SK-N-SH (cell line): ENCODE data around the gene GAL3ST3. TPM values are rescaled to one million over a fixed set of nuclear protein-coding genes. Genes with fewer than 3 reads are reported as not detected.

ENCODE experiments used
- CTCF ChIA-PET: fragments of 300-600, 350-600 bp; formaldehyde crosslinking; extraction: SDS; loops from one replicate; lab custom pipeline; 2021; lab: Yijun Ruan, JAX
- POLR2A ChIA-PET: fragments of 350-600 bp; sonication (Branson Sonifier 250); formaldehyde crosslinking; extraction: SDS; loops from one replicate; lab custom pipeline; 2020; ENCODE audit warnings: antibody characterized with exemption, inconsistent platforms; lab: Yijun Ruan, JAX
- DNase-seq: peaks from one replicate; pipeline ENCODE4 v3.0.0; 2012
- H2AFZ ChIP-seq: fragments of 200-600 bp; sonication (generic); 2 replicates; pipeline ENCODE4 v1.8.1; 2016; ENCODE audit warnings: antibody characterized with exemption, mild to moderate bottlenecking, low read depth
- H3F3A ChIP-seq: fragments of 200-600 bp; sonication (generic); replicated peaks from 2 replicates; pipeline ENCODE3; 2016; ENCODE audit warnings: antibody characterized with exemption, mild to moderate bottlenecking; ENCODE audit not compliant: insufficient read depth
- H3K27ac ChIP-seq, 2 experiments: fragments of 200-500 bp in 1 of 2; fragments of 200-600 bp in 1 of 2; sonication (Bioruptor generic) in 1 of 2; sonication (generic), shearing (Covaris generic) in 1 of 2; 2 replicates each; pipeline versions ENCODE4 v1.5.1 to v1.6.1; 2014 to 2016; ENCODE audit warnings: low read depth in 2 of 2, inconsistent platforms in 1 of 2, low read length in 1 of 2, mild to moderate bottlenecking in 1 of 2, mixed read lengths in 1 of 2
- H3K27me3 ChIP-seq: fragments of 200-600 bp; sonication (generic), shearing (Covaris generic); 2 replicates; pipeline ENCODE4 v1.6.1; 2016; ENCODE audit warnings: mixed run types; ENCODE audit not compliant: insufficient read depth
- H3K36me3 ChIP-seq, 2 experiments: fragments of 200-500 bp in 1 of 2; fragments of 200-600 bp in 1 of 2; sonication (Bioruptor generic) in 1 of 2; sonication (generic) in 1 of 2; replicated peaks in 1 of 2; 2 replicates each; pipeline versions ENCODE3 to v1.5.1; 2014 to 2016; ENCODE audit warnings: low read length in 1 of 2, mild to moderate bottlenecking in 1 of 2; ENCODE audit not compliant: insufficient read depth in 2 of 2, control insufficient read depth in 1 of 2
- H3K4me1 ChIP-seq, 2 experiments: fragments of 200-500 bp in 1 of 2; fragments of 200-600 bp in 1 of 2; sonication (Bioruptor generic) in 1 of 2; sonication (generic), shearing (Covaris generic) in 1 of 2; 2 replicates each; pipeline versions ENCODE4 v1.5.1 to v1.6.1; 2014 to 2016; ENCODE audit warnings: low read depth in 1 of 2, low read length in 1 of 2, mixed run types in 1 of 2; ENCODE audit not compliant: insufficient read depth in 2 of 2, control insufficient read depth in 1 of 2
- H3K4me2 ChIP-seq: fragments of 200-600 bp; sonication (generic), shearing (Covaris generic); 2 replicates; pipeline ENCODE4 v1.6.1; 2017; ENCODE audit warnings: mixed run types
- H3K4me3 ChIP-seq, 2 experiments: fragments of 200-500 bp in 1 of 2; fragments of 200-600 bp in 1 of 2; sonication (Bioruptor generic) in 1 of 2; sonication (generic), shearing (Covaris generic) in 1 of 2; 2 replicates each; pipeline versions ENCODE4 v1.5.1 to v1.8.1; 2014 to 2016; ENCODE audit warnings: low read depth in 2 of 2, inconsistent platforms in 1 of 2, low read length in 1 of 2, mild to moderate bottlenecking in 1 of 2, mixed read lengths in 1 of 2, moderate library complexity in 1 of 2
- H3K79me2 ChIP-seq: fragments of 200-600 bp; sonication (generic); 2 replicates; pipeline ENCODE4 v1.8.1; 2017; ENCODE audit warnings: mild to moderate bottlenecking; ENCODE audit not compliant: insufficient read depth
- H3K9ac ChIP-seq: fragments of 200-600 bp; sonication (generic); 2 replicates; pipeline ENCODE4 v1.6.1; 2017; ENCODE audit warnings: mixed run types
- H3K9me2 ChIP-seq: fragments of 200-600 bp; sonication (generic); 2 replicates; pipeline ENCODE4 v1.6.1; 2017; ENCODE audit warnings: mixed run types
- H3K9me3 ChIP-seq: fragments of 200-600 bp; sonication (generic); 2 replicates; pipeline ENCODE4 v1.6.1; 2017; ENCODE audit warnings: mixed run types, mild to moderate bottlenecking, moderate library complexity
- H4K20me1 ChIP-seq: fragments of 200-600 bp; sonication (generic); 2 replicates; pipeline ENCODE4 v1.6.1; 2017; ENCODE audit warnings: mild to moderate bottlenecking, mixed run types; ENCODE audit not compliant: insufficient read depth
- CHD2 ChIP-seq: fragments of 150-350 bp; IDR thresholded peaks from 2 replicates; pipeline ENCODE4 v1.6.1; 2018; ENCODE audit warnings: low read length; ENCODE audit not compliant: partially characterized antibody
- CTCF ChIP-seq: fragments of 200-600 bp; sonication (generic); IDR thresholded peaks from 2 replicates; pipeline ENCODE4 v1.6.1; 2017; ENCODE audit warnings: antibody characterized with exemption, mild to moderate bottlenecking, moderate library complexity
- EZH2phosphoT487 ChIP-seq: fragments of 200-600 bp; sonication (generic); IDR thresholded peaks from 2 replicates; pipeline ENCODE4 v1.6.1; 2017; ENCODE audit warnings: low read depth, mixed run types, mild to moderate bottlenecking, antibody characterized with exemption, moderate library complexity, borderline replicate concordance
- NFIC ChIP-seq: IDR thresholded peaks from 2 replicates; pipeline ENCODE4 v1.4.0; 2012; ENCODE audit warnings: borderline replicate concordance
- NRF1 ChIP-seq: IDR thresholded peaks from 2 replicates; pipeline ENCODE4 v1.6.1; 2012; ENCODE audit warnings: low read depth, mild to moderate bottlenecking, low read length
- REST ChIP-seq: IDR thresholded peaks from 2 replicates; pipeline ENCODE4 v1.6.1; 2012; ENCODE audit warnings: mild to moderate bottlenecking, low read depth, low read length, moderate library complexity
- SIN3A ChIP-seq: IDR thresholded peaks from 2 replicates; pipeline ENCODE4 v1.6.1; 2012; ENCODE audit warnings: low read depth, mild to moderate bottlenecking, low read length, moderate library complexity, borderline replicate concordance
- WGBS: methylation state at CpG from one replicate; pipeline ENCODE4 v1.1.6; 2017; ENCODE audit warnings: low lambda C conversion rate; 5-methylcytosine and 5-hydroxymethylcytosine counted together
- polyA plus RNA-seq, 3 experiments: library from polyadenylated mRNA; depleted of rRNA; stranded (reverse); fragments of >200 nt; gene quantifications; 2 replicates each; pipeline ENCODE4 v1.2.3, GENCODE V29; 2012
- TF ChIP-seq, protein P1 (sequence below): IDR thresholded peaks from 2 replicates; pipeline ENCODE4 v1.4.0; 2012; ENCODE audit warnings: low read depth, borderline replicate concordance

The GAL3ST3 gene
- polyA plus RNA-seq, 1 of the 3 experiments (the other 2 are of a cell fraction), result 3.2 TPM

- CTCF ChIA-PET, result interaction anchor here (0.7 to 8.2 kb wide), 40 partner anchors 10 to 1326 kb away, joined by 3 to 101 read pairs (median 4); partner anchors contain the start of genes CCDC85B, CST6, GAL3ST3 and KAT5
- POLR2A ChIA-PET, result interaction anchor here (2.3 kb wide), 1 partner anchor 11 kb away, joined by 6 read pairs; no protein-coding TSS in a partner anchor
- peaks cover 25% of the 10 kb centered on the region for H4K20me1 ChIP-seq
Observed at GRCh38 chr11:66068923-66069714, 20.2 kb upstream of the GAL3ST3 start.

More at GRCh38 chr11:66068923-66069714, 20.2 kb upstream of the GAL3ST3 start:
- Histone ChIP-seq H3K27ac (peak overlapping the region; percentile 86 to 94), H3K4me2 (peak overlapping the region; percentile 87), H3K36me3 (peaks cover 50 to 58% of the 10 kb centered on the region in 2 experiments), H3K9ac (peak overlapping the region; percentile 70; the same call in 1 of the 2 replicates), H3K4me1 (peaks cover 20 to 30% of the 10 kb centered on the region in 2 experiments; a peak in 3 of 4 replicates), H3F3A (peaks cover 60% of the 10 kb centered on the region), H3K27me3 (no peaks in the 10 kb centered on the region), H3K9me3 (no peaks in the 10 kb centered on the region), H2AFZ (no peak overlapping the region; the same call in 1 of the 2 replicates), H3K79me2 (peaks cover 60% of the 10 kb centered on the region), H3K9me2 (no peaks in the 10 kb centered on the region), H3K4me3 (peak overlapping the region; percentile 58 to 85)
- DNase-seq, result peak; percentile 53
- WGBS, result 63% methylated on average over 14 of the region's 14 CpGs
- TF ChIP-seq CTCF, result peak; percentile 29; the same call in 1 of the 2 replicates
- TF ChIP-seq EZH2phosphoT487, result no peak
- TF ChIP-seq NRF1, result no peak
- 0 out of 2 replicates have a peak, but pooled peaks have one; percentile 35 for TF ChIP-seq SIN3A
- TF ChIP-seq, protein P1, sequence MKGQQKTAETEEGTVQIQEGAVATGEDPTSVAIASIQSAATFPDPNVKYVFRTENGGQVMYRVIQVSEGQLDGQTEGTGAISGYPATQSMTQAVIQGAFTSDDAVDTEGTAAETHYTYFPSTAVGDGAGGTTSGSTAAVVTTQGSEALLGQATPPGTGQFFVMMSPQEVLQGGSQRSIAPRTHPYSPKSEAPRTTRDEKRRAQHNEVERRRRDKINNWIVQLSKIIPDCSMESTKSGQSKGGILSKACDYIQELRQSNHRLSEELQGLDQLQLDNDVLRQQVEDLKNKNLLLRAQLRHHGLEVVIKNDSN, result no peak
- no peak for TF ChIP-seq NFIC
- no peak for TF ChIP-seq CHD2
- no peak for TF ChIP-seq REST
- TF ChIP-seq, all 33 proteins: peak for 2
